GM23338 (cell line): Measurements from ENCODE around the gene GTF3C2. TPM values are rescaled to one million over a fixed set of nuclear protein-coding genes. Genes with fewer than 3 reads are reported as not detected.

Source experiments
- ATAC-seq: fragments of 200-7000 bp; cut with Tn5 transposase; 3 replicates; pipeline ENCODE4 v1.9.1; 2020
- DNase-seq: peaks from one replicate; pipeline ENCODE4 v3.0.0-alpha.2; 2015; ENCODE audit warnings: low spot score
- H2AFZ ChIP-seq: fragments of 200-600 bp; sonication (generic); 2 replicates; pipeline ENCODE4 v1.8.0; 2016; ENCODE audit warnings: antibody characterized with exemption, mild to moderate bottlenecking, moderate library complexity
- H3F3A ChIP-seq: fragments of 200-600 bp; sonication (generic); replicated peaks from 2 replicates; pipeline ENCODE4 v1.8.0; 2017; ENCODE audit warnings: antibody characterized with exemption, mixed run types, low read depth
- H3K27ac ChIP-seq: fragments of 200-600 bp; sonication (generic); 2 replicates; pipeline ENCODE4 v1.6.1; 2016; ENCODE audit warnings: low read depth
- H3K27me3 ChIP-seq: fragments of 200-600 bp; sonication (generic); 2 replicates; pipeline ENCODE4 v1.8.0; 2016; ENCODE audit warnings: mild to moderate bottlenecking, mixed run types, moderate library complexity; ENCODE audit not compliant: insufficient read depth
- H3K36me3 ChIP-seq: fragments of 200-600 bp; sonication (generic); 2 replicates; pipeline ENCODE4 v1.8.0; 2016; ENCODE audit warnings: mild to moderate bottlenecking; ENCODE audit not compliant: insufficient read depth
- H3K4me1 ChIP-seq: fragments of 200-600 bp; sonication (generic); 2 replicates; pipeline ENCODE4 v1.8.0; 2016; ENCODE audit warnings: mild to moderate bottlenecking, moderate library complexity; ENCODE audit not compliant: insufficient read depth
- H3K4me2 ChIP-seq: fragments of 200-600 bp; sonication (generic); 2 replicates; pipeline ENCODE4 v1.7.1; 2017; ENCODE audit warnings: mixed run types
- H3K4me3 ChIP-seq: fragments of 200-600 bp; sonication (generic); 2 replicates; pipeline ENCODE4 v1.6.1; 2016; ENCODE audit warnings: mixed run types
- H3K79me2 ChIP-seq: fragments of 200-600 bp; sonication (generic); replicated peaks from 2 replicates; pipeline ENCODE4 v1.8.0; 2017; ENCODE audit warnings: mild to moderate bottlenecking; ENCODE audit not compliant: insufficient read depth
- H3K9me2 ChIP-seq: fragments of 200-600 bp; sonication (generic); 2 replicates; pipeline ENCODE4 v1.8.0; 2017; ENCODE audit not compliant: insufficient read depth
- H4K20me1 ChIP-seq: fragments of 200-600 bp; sonication (generic); replicated peaks from 2 replicates; pipeline ENCODE4 v1.8.0; 2017; ENCODE audit warnings: mild to moderate bottlenecking; ENCODE audit not compliant: insufficient read depth
- H3K27ac Mint-ChIP-seq: 2 replicates; pipeline ENCODE4 v1.8.0; 2020; ENCODE audit warnings: inconsistent platforms, mild to moderate bottlenecking, moderate library complexity, mixed read lengths
- H3K27me3 Mint-ChIP-seq: 3 replicates; pipeline ENCODE4 v1.8.0; 2022; ENCODE audit warnings: low read depth, mild to moderate bottlenecking, moderate library complexity, mixed read lengths, inconsistent platforms; ENCODE audit not compliant: insufficient read depth, poor library complexity
- H3K36me3 Mint-ChIP-seq: 3 replicates; pipeline ENCODE4 v1.8.0; 2021; ENCODE audit warnings: low read depth, mild to moderate bottlenecking, inconsistent platforms, moderate library complexity, mixed read lengths
- H3K4me1 Mint-ChIP-seq: 3 replicates; pipeline ENCODE4 v1.8.0; 2020; ENCODE audit warnings: mild to moderate bottlenecking, inconsistent platforms, mixed read lengths
- H3K4me3 Mint-ChIP-seq: 3 replicates; pipeline ENCODE4 v1.8.0; 2021; ENCODE audit warnings: moderate library complexity, mild to moderate bottlenecking, inconsistent platforms, mixed read lengths
- H3K9me3 Mint-ChIP-seq: 3 replicates; pipeline ENCODE4 v1.8.0; 2020; ENCODE audit warnings: moderate library complexity, mild to moderate bottlenecking, inconsistent platforms, mixed read lengths
- CREB1 ChIP-seq: fragments of 250-450 bp; sonication (Bioruptor Pico); IDR thresholded peaks from 2 replicates; pipeline ENCODE4 v1.5.0; 2020; ENCODE audit warnings: low read depth, mild to moderate bottlenecking, moderate library complexity
- EZH2 ChIP-seq: fragments of 200-600 bp; sonication (generic); IDR thresholded peaks from one replicate; pipeline ENCODE4 v1.8.0; 2017; ENCODE audit warnings: antibody characterized with exemption, mild to moderate bottlenecking, low read depth; ENCODE audit not compliant: unreplicated experiment
- EZH2phosphoT487 ChIP-seq: fragments of 200-600 bp; sonication (generic); IDR thresholded peaks from one replicate; pipeline ENCODE4 v1.8.1; 2018; ENCODE audit warnings: antibody characterized with exemption; ENCODE audit not compliant: unreplicated experiment
- JUNB ChIP-seq: IDR thresholded peaks from one replicate; pipeline ENCODE4 v1.6.1; 2016; ENCODE audit warnings: antibody characterized with exemption; ENCODE audit not compliant: unreplicated experiment
- NANOG ChIP-seq: IDR thresholded peaks from 2 replicates; pipeline ENCODE4 v1.6.1; 2016; ENCODE audit warnings: antibody characterized with exemption, borderline replicate concordance
- POLR2AphosphoS5 ChIP-seq: IDR thresholded peaks from 2 replicates; pipeline ENCODE4 v1.6.1; 2016; ENCODE audit warnings: antibody characterized with exemption, low read depth
- STAT1 ChIP-seq: IDR thresholded peaks from one replicate; pipeline ENCODE4 v1.6.1; 2016; ENCODE audit warnings: antibody characterized with exemption; ENCODE audit not compliant: unreplicated experiment
- ZNF114 ChIP-seq: fragments of 250-450 bp; sonication (Bioruptor Pico); IDR thresholded peaks from 2 replicates; pipeline ENCODE4 v1.5.0; 2020; ENCODE audit warnings: mild to moderate bottlenecking, moderate library complexity
- ZNF331 ChIP-seq: fragments of 250-450 bp; sonication (Bioruptor Pico); IDR thresholded peaks from 2 replicates; pipeline ENCODE4 v1.5.0; 2020; ENCODE audit warnings: low read depth, mild to moderate bottlenecking, moderate library complexity
- ZNF462 ChIP-seq: fragments of 250-450 bp; sonication (Bioruptor Pico); IDR thresholded peaks from 2 replicates; pipeline ENCODE4 v1.5.0; 2020; ENCODE audit warnings: mild to moderate bottlenecking, moderate library complexity
- polyA plus RNA-seq: library from polyadenylated mRNA; unstranded; fragments of >200 nt; fragmentation: Nextera tagmentation; extraction: Ambion mirVana; gene quantifications from 2 replicates; pipeline ENCODE4 v1.2.1, GENCODE V29; 2016
- total RNA-seq: library from RNA; depleted of rRNA; stranded (reverse); fragments of >200 nt; shearing (Covaris generic); gene quantifications from 2 replicates; pipeline ENCODE4 v1.2.3, GENCODE V29; 2014
- TF ChIP-seq, protein P1 (sequence below): IDR thresholded peaks from one replicate; pipeline ENCODE4 v1.6.1; 2018; ENCODE audit warnings: antibody characterized with exemption; ENCODE audit not compliant: unreplicated experiment
- TF ChIP-seq, protein P2 (sequence below), 2 experiments: fragments of 200-600 bp in 1 of 2; sonication (generic) in 1 of 2; conservative IDR thresholded peaks; 2 replicates each; pipeline versions ENCODE4 v1.5.1 to v1.6.1; 2016 to 2017; ENCODE audit warnings: antibody characterized with exemption in 2 of 2, low read depth in 2 of 2, mild to moderate bottlenecking in 2 of 2, moderate library complexity in 1 of 2
- TF ChIP-seq, protein P3 (sequence below): IDR thresholded peaks from 2 replicates; pipeline ENCODE4 v1.6.1; 2016; ENCODE audit warnings: antibody characterized with exemption

The GTF3C2 gene
- total and polyA plus RNA-seq, 2 experiments from 2014 or later = 69.1 to 118 TPM

GRCh38 chr2:27284996-27285395, 71.6 kb downstream of the GTF3C2 start:
- no peaks in the 10 kb centered on the region for H3K36me3 Mint-ChIP-seq

More at GRCh38 chr2:27284996-27285395, 71.6 kb downstream of the GTF3C2 start:
- no peaks in the 10 kb centered on the region for H4K20me1 ChIP-seq
- Mint-ChIP-seq H3K27me3 (peaks cover 17% of the 10 kb centered on the region), H3K9me3 (no peaks in the 10 kb centered on the region), H3K4me3 (no peak overlapping the region), H3K4me1 (peaks cover 44% of the 10 kb centered on the region), H3K27ac (no peak overlapping the region)
- H3K4me3 ChIP-seq = no peak overlapping the region
- no peak for ATAC-seq
- H3F3A ChIP-seq = peaks cover 13% of the 10 kb centered on the region
- no peaks in the 10 kb centered on the region for H3K36me3 ChIP-seq
- DNase-seq = no peak
- H3K79me2 ChIP-seq = no peaks in the 10 kb centered on the region
- H3K4me2 ChIP-seq = no peak overlapping the region
- no peak overlapping the region for H3K27ac ChIP-seq
- H2AFZ ChIP-seq = no peak overlapping the region
- no peaks in the 10 kb centered on the region for H3K27me3 ChIP-seq
- TF ChIP-seq NANOG (no peak), ZNF114 (CRISPR knock-in tag) (no peak), JUNB (no peak), POLR2AphosphoS5 (no peak), CREB1 (CRISPR knock-in tag) (no peak), EZH2 (no peak), ZNF462 (CRISPR knock-in tag) (no peak), EZH2phosphoT487 (no peak), ZNF331 (no peak), STAT1 (no peak)
- TF ChIP-seq, protein P1, sequence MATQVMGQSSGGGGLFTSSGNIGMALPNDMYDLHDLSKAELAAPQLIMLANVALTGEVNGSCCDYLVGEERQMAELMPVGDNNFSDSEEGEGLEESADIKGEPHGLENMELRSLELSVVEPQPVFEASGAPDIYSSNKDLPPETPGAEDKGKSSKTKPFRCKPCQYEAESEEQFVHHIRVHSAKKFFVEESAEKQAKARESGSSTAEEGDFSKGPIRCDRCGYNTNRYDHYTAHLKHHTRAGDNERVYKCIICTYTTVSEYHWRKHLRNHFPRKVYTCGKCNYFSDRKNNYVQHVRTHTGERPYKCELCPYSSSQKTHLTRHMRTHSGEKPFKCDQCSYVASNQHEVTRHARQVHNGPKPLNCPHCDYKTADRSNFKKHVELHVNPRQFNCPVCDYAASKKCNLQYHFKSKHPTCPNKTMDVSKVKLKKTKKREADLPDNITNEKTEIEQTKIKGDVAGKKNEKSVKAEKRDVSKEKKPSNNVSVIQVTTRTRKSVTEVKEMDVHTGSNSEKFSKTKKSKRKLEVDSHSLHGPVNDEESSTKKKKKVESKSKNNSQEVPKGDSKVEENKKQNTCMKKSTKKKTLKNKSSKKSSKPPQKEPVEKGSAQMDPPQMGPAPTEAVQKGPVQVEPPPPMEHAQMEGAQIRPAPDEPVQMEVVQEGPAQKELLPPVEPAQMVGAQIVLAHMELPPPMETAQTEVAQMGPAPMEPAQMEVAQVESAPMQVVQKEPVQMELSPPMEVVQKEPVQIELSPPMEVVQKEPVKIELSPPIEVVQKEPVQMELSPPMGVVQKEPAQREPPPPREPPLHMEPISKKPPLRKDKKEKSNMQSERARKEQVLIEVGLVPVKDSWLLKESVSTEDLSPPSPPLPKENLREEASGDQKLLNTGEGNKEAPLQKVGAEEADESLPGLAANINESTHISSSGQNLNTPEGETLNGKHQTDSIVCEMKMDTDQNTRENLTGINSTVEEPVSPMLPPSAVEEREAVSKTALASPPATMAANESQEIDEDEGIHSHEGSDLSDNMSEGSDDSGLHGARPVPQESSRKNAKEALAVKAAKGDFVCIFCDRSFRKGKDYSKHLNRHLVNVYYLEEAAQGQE = no peak
- TF ChIP-seq, protein P2, sequence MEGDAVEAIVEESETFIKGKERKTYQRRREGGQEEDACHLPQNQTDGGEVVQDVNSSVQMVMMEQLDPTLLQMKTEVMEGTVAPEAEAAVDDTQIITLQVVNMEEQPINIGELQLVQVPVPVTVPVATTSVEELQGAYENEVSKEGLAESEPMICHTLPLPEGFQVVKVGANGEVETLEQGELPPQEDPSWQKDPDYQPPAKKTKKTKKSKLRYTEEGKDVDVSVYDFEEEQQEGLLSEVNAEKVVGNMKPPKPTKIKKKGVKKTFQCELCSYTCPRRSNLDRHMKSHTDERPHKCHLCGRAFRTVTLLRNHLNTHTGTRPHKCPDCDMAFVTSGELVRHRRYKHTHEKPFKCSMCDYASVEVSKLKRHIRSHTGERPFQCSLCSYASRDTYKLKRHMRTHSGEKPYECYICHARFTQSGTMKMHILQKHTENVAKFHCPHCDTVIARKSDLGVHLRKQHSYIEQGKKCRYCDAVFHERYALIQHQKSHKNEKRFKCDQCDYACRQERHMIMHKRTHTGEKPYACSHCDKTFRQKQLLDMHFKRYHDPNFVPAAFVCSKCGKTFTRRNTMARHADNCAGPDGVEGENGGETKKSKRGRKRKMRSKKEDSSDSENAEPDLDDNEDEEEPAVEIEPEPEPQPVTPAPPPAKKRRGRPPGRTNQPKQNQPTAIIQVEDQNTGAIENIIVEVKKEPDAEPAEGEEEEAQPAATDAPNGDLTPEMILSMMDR (conservative IDR thresholded peaks at IDR 0.05; ENCODE audit: low read depth in 2 of 2) = no peak
- TF ChIP-seq, protein P3, sequence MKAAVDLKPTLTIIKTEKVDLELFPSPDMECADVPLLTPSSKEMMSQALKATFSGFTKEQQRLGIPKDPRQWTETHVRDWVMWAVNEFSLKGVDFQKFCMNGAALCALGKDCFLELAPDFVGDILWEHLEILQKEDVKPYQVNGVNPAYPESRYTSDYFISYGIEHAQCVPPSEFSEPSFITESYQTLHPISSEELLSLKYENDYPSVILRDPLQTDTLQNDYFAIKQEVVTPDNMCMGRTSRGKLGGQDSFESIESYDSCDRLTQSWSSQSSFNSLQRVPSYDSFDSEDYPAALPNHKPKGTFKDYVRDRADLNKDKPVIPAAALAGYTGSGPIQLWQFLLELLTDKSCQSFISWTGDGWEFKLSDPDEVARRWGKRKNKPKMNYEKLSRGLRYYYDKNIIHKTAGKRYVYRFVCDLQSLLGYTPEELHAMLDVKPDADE = no peak
- H3K4me1 ChIP-seq = peaks cover 27% of the 10 kb centered on the region
- peaks cover 4% of the 10 kb centered on the region; the same call in 1 of the 2 replicates for H3K9me2 ChIP-seq
